ENCODE measurements around the gene PEAR1.

The PEAR1 gene

GRCh38 chr1:156939786-156940334 lies 46.3 kb downstream of the PEAR1 start:
- H3F3A ChIP-seq (ENCODE audit: insufficient read depth): no peaks in the 10 kb centered on the region
- H4K20me1 ChIP-seq (ENCODE audit: low read depth, low read length): no peaks in the 10 kb centered on the region

GRCh38 chr1:156941675-156942074 lies 48.2 kb downstream of the PEAR1 start:
- no peaks in the 10 kb centered on the region for H3K36me3 ChIP-seq (ENCODE audit: low read length)
- TF ChIP-seq CTCF (IDR thresholded peaks at IDR 0.05; ENCODE audit: insufficient read depth, low read length, poor library complexity, severe bottlenecking) (no peak), EZH2phosphoT487 (conservative IDR thresholded peaks at IDR 0.05; ENCODE audit: low read length) (no peak)

More at GRCh38 chr1:156939786-156940334, 46.3 kb downstream of the PEAR1 start:
- Histone ChIP-seq H3K9me2 (replicated peaks; ENCODE audit: insufficient read depth, low read length) (no peaks in the 10 kb centered on the region), H3K4me3 (ENCODE audit: insufficient read depth, low read length, poor library complexity, severe bottlenecking) (no peak overlapping the region), H3K79me2 (ENCODE audit: insufficient read depth, low read length) (no peaks in the 10 kb centered on the region), H3K9me3 (ENCODE audit: insufficient read depth, low read length) (no peaks in the 10 kb centered on the region), H3K36me3 (ENCODE audit: low read length) (no peaks in the 10 kb centered on the region), H3K27me3 (ENCODE audit: low read length) (no peaks in the 10 kb centered on the region), H3K9ac (ENCODE audit: low read length) (no peak overlapping the region), H3K4me2 (ENCODE audit: low read depth, low read length, poor library complexity, severe bottlenecking) (no peak overlapping the region), H3K27ac (ENCODE audit: low read depth, low read length) (no peak overlapping the region), H2AFZ (ENCODE audit: low read depth, low read length, severe bottlenecking) (no peak overlapping the region)
- TF ChIP-seq CTCF (IDR thresholded peaks at IDR 0.05; ENCODE audit: insufficient read depth, low read length, poor library complexity, severe bottlenecking): no peak

GRCh38 chr1:156942176-156942575 lies 48.7 kb downstream of the PEAR1 start:
- no peaks in the 10 kb centered on the region for H4K20me1 ChIP-seq (ENCODE audit: low read depth, low read length)
- no peaks in the 10 kb centered on the region for H3K27me3 ChIP-seq (ENCODE audit: low read length)
- no peak overlapping the region for H3K27ac ChIP-seq (ENCODE audit: low read depth, low read length)
- no peak overlapping the region for H2AFZ ChIP-seq (ENCODE audit: low read depth, low read length, severe bottlenecking)
- no peak overlapping the region for H3K4me2 ChIP-seq (ENCODE audit: low read depth, low read length, poor library complexity, severe bottlenecking)
- TF ChIP-seq EZH2phosphoT487 (conservative IDR thresholded peaks at IDR 0.05; ENCODE audit: low read length) (no peak), CTCF (IDR thresholded peaks at IDR 0.05; ENCODE audit: insufficient read depth, low read length, poor library complexity, severe bottlenecking) (no peak)
- no peaks in the 10 kb centered on the region for H3K36me3 ChIP-seq (ENCODE audit: low read length)
- H3K9me3 ChIP-seq (ENCODE audit: insufficient read depth, low read length): no peaks in the 10 kb centered on the region
- H3K4me3 ChIP-seq (ENCODE audit: insufficient read depth, low read length, poor library complexity, severe bottlenecking): no peak overlapping the region
- H3K9ac ChIP-seq (ENCODE audit: low read length): no peak overlapping the region
- no peaks in the 10 kb centered on the region for H3K79me2 ChIP-seq (ENCODE audit: insufficient read depth, low read length)
- no peaks in the 10 kb centered on the region for H3F3A ChIP-seq (ENCODE audit: insufficient read depth)
- H3K9me2 ChIP-seq (replicated peaks; ENCODE audit: insufficient read depth, low read length): no peaks in the 10 kb centered on the region

More at GRCh38 chr1:156941675-156942074, 48.2 kb downstream of the PEAR1 start:
- Histone ChIP-seq H3K9me2 (replicated peaks; ENCODE audit: insufficient read depth, low read length) (no peaks in the 10 kb centered on the region), H3K27ac (ENCODE audit: low read depth, low read length) (no peak overlapping the region), H3K9ac (ENCODE audit: low read length) (no peak overlapping the region), H4K20me1 (ENCODE audit: low read depth, low read length) (no peaks in the 10 kb centered on the region), H3K4me2 (ENCODE audit: low read depth, low read length, poor library complexity, severe bottlenecking) (no peak overlapping the region), H3F3A (ENCODE audit: insufficient read depth) (no peaks in the 10 kb centered on the region), H3K4me3 (ENCODE audit: insufficient read depth, low read length, poor library complexity, severe bottlenecking) (no peak overlapping the region), H3K79me2 (ENCODE audit: insufficient read depth, low read length) (no peaks in the 10 kb centered on the region), H2AFZ (ENCODE audit: low read depth, low read length, severe bottlenecking) (no peak overlapping the region), H3K9me3 (ENCODE audit: insufficient read depth, low read length) (no peaks in the 10 kb centered on the region), H3K27me3 (ENCODE audit: low read length) (no peaks in the 10 kb centered on the region)

Measured in SU-DHL-6 (cell line).